Memory B cell (primary cell): ENCODE measurements around the gene NFATC1.
"Not testable (repeated sequence)": the region's sequence is repeated elsewhere in the genome, so short reads cannot be mapped to it uniquely, and the experiment has no call there.

Experiments
- ATAC-seq: fragments of 150-1000 bp; cut with Tn5 transposase; 2 replicates; pipeline ENCODE4 v1.10.0; 2021; ENCODE audit warnings: low read depth, mild to moderate bottlenecking, moderate library complexity
- DNase-seq, 2 donors: peaks; one replicate each; pipeline ENCODE4 v3.0.0; 2022; ENCODE audit warnings: low spot score in 2 of 2
- H3K27ac Mint-ChIP-seq: one replicate; pipeline ENCODE4 v1.8.0; 2022; ENCODE audit warnings: mild to moderate bottlenecking, moderate library complexity, mixed read lengths
- H3K27me3 Mint-ChIP-seq: one replicate; pipeline ENCODE4 v1.8.0; 2022; ENCODE audit warnings: mixed read lengths
- H3K36me3 Mint-ChIP-seq: one replicate; pipeline ENCODE4 v1.8.0; 2022; ENCODE audit warnings: mild to moderate bottlenecking, mixed read lengths
- H3K4me1 Mint-ChIP-seq: one replicate; pipeline ENCODE4 v1.8.0; 2022; ENCODE audit warnings: mixed read lengths
- H3K4me3 Mint-ChIP-seq: one replicate; pipeline ENCODE4 v1.8.0; 2022; ENCODE audit warnings: mild to moderate bottlenecking, moderate library complexity, mixed read lengths
- H3K9me3 Mint-ChIP-seq: one replicate; pipeline ENCODE4 v1.8.0; 2022; ENCODE audit warnings: mixed read lengths

NFATC1 gene

DNA sequence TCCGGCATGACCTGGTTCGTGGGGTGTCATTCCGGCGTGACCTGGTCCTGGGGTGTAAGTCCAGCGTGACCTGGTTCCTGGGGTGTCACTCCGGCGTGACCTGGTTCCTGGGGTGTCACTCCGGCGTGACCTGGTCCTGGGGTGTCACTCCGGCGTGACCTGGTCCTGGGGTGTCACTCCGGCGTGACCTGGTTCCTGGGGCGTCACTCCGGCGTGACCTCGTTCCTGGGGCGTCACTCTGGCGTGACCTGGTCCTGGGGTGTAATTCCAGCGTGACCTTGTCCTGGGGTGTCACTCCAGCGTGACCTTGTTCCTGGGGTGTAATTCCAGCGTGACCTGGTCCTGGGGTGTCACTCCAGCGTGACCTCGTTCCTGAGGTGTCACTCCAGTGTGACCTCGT, 87.7 kb downstream of the NFATC1 start:
- H3K36me3 Mint-ChIP-seq, H3K4me1 Mint-ChIP-seq, H3K9me3 Mint-ChIP-seq, H3K27me3 Mint-ChIP-seq, H3K4me3 Mint-ChIP-seq, ATAC-seq, H3K27ac Mint-ChIP-seq, DNase-seq: not testable (repeated sequence)

DNA sequence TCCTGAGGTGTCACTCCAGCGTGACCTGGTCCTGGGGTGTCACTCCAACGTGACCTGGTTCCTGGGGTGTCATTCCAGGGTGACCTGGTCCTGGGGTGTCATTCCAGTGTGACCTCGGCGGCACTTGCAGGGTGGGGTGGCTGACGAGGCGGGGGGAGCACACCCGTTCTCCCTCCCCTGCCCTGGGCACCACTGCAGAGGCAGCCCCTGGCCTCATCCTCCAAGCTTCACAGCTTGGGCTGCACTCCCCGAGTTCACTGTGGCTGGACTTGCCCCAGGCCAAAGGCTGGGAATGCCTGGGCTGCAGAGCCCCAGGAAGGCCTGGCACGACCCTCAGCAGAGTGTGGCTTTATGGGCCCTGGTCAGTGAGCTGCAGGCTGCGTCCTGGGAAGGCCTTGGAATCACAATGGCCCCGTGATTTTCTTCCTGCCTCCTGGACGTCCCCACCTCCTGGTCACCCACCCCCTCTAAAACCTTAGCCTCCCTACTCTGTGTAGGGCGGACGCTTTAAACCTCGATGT, 88.3 kb downstream of the NFATC1 start:
- ATAC-seq, result no peak
- Mint-ChIP-seq H3K27ac (peak overlapping the region; percentile 45), H3K4me3 (no peak overlapping the region)

DNA sequence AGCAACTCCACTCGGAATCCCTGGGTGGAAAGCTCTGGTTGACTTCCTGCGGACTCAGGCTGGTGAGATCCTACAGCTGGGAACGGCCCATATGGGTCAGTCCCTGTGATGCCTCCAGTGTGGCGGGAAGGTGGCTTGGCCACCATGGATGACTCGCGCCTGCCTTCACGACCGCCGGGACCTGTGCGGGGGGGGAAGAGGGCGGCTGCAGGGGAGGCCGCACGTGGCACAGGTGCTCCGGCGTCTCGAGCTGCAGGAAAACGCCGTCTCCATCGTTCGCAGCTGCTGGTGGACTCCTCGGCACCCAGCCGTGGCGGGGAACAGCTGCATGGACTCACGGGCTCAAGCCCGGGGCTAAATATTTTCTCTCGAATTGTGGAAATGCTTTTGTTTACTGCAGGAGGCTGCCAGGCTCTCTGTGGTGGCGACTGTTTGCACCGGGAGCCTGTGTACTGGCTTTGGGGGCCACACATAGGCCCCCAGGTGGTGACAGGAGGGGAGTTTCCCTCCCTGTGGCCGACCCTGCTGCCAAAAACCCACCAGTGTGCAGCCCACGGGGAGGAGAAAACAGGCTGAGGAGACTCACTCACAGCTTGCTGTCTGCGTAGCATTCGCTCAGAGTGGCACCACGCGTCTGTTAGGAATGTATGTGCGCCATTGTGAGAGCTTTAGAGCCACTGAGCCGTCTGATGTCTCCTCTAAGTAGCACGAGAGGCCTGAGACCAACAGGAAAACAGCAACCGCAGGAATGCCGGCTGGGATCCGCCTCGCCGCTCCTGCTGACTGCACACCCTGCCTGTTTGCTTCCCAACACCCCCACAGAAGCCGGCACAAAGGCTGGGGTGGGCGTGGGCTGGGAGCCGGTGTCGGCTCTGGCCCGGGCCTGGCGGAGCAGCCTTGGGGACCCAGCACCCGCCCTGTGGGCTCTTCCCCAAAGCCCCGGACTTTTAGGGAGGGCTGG, 89.2 kb downstream of the NFATC1 start:
- Mint-ChIP-seq H3K9me3 (no peaks in the 10 kb centered on the region), H3K27ac (peak overlapping the region; percentile 45), H3K4me1 (no peaks in the 10 kb centered on the region), H3K36me3 (peaks cover 2% of the 10 kb centered on the region), H3K27me3 (no peaks in the 10 kb centered on the region), H3K4me3 (no peak overlapping the region)
- DNase-seq (no peak), ATAC-seq (no peak)

More for the DNA sequence above, 88.3 kb downstream of the NFATC1 start:
- no peak for DNase-seq
- Mint-ChIP-seq H3K36me3 (peaks cover 2% of the 10 kb centered on the region), H3K9me3 (no peaks in the 10 kb centered on the region), H3K27me3 (no peaks in the 10 kb centered on the region), H3K4me1 (no peaks in the 10 kb centered on the region)

DNA sequence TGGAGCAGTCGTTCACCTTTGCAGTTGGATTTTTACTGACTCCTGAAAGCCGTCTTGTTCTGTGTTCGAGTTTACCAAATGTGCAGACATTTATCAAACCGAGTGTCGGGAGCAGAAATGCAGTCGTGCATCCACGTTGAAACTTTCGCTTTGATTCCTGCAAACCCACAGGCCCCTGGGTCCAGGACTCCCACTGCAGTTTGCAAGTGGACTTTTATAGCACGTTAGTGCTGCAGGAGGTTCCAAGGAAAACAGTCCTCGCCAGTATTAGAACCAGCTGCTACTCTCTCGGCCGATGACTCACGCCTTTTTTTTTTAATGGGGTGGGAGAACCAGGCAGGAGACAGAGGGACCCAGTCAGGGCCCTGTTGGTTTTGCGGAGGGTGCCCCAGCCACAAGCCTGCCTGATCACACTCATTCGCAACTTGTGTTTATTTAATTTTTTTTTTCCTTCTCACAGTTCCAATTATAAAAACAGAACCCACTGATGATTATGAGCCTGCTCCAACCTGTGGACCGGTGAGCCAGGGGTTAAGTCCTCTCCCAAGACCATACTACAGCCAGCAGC, 90.1 kb downstream of the NFATC1 start:
- DNase-seq (no peak), ATAC-seq (no peak)
- H3K36me3 Mint-ChIP-seq, result peaks cover 4% of the 10 kb centered on the region
- no peaks in the 10 kb centered on the region for H3K27me3 Mint-ChIP-seq
- no peaks in the 10 kb centered on the region for H3K9me3 Mint-ChIP-seq
- no peak overlapping the region for H3K27ac Mint-ChIP-seq
- H3K4me3 Mint-ChIP-seq, result no peak overlapping the region
- H3K4me1 Mint-ChIP-seq, result no peaks in the 10 kb centered on the region

DNA sequence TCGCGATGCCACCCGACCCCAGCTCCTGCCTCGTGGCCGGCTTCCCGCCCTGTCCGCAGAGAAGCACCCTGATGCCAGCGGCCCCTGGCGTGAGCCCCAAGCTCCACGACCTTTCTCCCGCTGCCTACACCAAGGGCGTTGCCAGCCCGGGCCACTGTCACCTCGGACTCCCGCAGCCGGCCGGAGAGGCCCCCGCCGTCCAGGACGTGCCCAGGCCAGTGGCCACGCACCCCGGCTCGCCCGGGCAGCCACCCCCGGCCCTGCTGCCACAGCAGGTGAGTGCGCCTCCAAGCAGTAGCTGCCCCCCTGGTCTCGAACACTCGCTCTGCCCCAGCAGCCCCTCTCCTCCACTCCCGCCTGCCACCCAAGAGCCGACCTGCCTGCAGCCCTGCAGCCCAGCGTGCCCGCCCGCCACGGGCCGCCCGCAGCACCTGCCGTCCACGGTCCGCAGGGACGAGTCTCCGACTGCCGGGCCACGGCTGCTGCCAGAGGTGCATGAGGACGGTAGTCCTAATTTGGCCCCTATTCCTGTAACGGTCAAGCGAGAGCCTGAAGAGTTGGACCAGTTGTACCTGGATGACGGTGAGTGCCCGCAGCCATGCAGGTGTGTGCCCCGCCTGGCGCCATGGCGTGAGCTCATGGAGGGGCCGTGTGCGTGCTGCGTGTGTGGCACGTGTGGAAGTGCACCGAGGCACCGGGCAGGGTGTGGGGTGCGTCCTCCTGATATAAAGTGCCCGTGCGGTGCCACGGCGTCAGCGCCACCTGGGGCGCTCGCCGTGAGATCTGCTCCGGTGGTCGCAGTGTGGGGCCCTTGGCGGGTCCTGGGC, 90.8 kb downstream of the NFATC1 start:
- no peaks in the 10 kb centered on the region for H3K27me3 Mint-ChIP-seq
- H3K4me3 Mint-ChIP-seq, result no peak overlapping the region
- H3K4me1 Mint-ChIP-seq, result no peaks in the 10 kb centered on the region
- H3K27ac Mint-ChIP-seq, result no peak overlapping the region
- ATAC-seq (no peak), DNase-seq (no peak)
- H3K9me3 Mint-ChIP-seq, result no peaks in the 10 kb centered on the region
- peaks cover 7% of the 10 kb centered on the region for H3K36me3 Mint-ChIP-seq

DNA sequence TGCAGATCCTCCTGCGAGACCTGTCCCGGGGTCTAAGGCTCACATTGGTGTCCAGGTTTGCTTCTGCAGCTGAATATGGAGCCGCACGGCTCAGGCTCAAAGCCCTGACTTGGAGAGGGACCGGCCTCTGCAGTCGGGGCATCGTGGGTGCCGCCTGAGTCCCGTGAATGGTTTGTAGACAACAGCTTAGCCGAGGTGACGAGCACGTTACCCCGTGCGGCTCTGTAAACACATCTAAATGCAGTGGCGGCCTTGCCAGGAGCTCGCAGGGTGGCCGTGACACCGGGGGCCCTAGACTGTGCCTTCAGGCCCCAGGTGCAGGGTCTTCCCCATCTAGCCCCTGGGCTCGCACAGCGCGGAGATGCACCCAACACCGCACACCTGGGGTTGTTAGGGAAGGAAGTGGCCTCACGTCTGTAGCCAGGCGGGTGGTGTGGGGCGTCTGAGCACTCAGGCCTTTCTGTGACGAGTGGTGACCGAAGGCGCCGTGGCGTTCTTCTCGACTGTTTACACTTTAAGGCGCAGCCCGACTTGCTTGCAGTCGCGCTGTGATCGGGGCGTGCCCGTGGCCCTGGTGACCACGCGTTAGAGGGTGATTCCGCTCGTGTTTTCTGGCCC, 91.6 kb downstream of the NFATC1 start:
- Mint-ChIP-seq H3K4me3 (no peak overlapping the region), H3K27ac (peak overlapping the region; percentile 73), H3K9me3 (no peaks in the 10 kb centered on the region), H3K36me3 (peaks cover 7% of the 10 kb centered on the region), H3K27me3 (no peaks in the 10 kb centered on the region), H3K4me1 (no peaks in the 10 kb centered on the region)
- DNase-seq (no peak), ATAC-seq (no peak)

DNA sequence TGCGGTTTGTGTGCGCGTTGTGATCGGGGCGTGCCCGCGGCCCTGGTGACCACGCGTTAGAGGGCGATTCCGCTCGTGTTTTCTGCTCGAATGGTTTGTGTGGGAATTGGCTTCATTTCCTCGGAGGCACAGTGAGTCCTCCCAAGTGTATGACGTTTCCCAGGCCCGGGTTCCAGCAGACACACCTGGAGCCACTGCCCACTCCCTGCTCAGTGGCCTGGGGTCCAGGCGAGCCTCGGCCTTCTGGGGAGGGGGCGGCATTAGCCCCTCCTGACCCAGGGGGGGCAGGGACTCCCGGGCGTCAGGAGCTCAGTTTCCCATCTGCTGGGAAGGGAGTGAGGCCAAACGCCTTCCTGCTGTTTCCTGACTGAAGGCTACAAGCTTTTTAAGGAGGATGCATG, 92.1 kb downstream of the NFATC1 start:
- no peak overlapping the region for H3K27ac Mint-ChIP-seq
- H3K9me3 Mint-ChIP-seq, result no peaks in the 10 kb centered on the region
- no peak for DNase-seq
- ATAC-seq, result no peak
- H3K27me3 Mint-ChIP-seq, result no peaks in the 10 kb centered on the region
- H3K4me3 Mint-ChIP-seq, result no peak overlapping the region
- H3K36me3 Mint-ChIP-seq, result peaks cover 7% of the 10 kb centered on the region
- no peaks in the 10 kb centered on the region for H3K4me1 Mint-ChIP-seq

DNA sequence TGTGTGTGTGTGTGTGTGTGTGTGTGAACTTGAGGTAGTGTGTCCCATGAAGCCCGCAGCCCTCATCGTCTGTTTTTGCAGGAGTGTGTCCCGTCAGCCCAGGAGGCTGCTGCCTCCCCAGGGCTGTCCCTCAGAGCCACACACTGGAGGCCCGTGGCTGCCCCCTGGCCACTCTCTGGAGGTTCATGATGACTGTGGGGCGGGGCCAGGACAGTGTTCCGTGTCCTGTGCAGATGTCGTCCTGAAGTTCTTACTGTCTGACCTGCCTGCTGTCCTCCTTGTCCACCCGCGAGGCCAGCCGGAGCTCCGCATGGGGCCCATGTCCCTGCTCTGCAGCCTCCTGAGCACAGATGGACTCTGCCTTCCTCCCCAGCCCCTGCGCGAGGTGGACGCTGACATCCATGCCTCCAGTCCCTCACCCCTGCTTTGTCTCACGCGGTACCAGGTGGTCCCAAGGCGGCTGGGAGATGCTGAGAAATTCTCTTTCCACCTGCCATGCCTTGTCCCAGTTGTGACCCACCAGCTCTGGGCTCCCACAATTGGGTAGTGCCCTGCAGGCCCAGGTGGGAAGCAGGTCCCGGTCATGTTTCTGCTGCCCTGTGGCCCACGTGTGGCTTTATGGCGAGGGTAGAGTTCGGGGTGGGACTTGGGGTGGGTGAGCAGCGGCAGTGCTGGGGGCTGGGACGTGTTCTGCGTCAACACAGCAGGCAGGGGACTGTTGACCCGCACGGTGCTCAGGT, 92.8 kb downstream of the NFATC1 start:
- no peaks in the 10 kb centered on the region for H3K9me3 Mint-ChIP-seq
- no peaks in the 10 kb centered on the region for H3K27me3 Mint-ChIP-seq
- DNase-seq (no peak), ATAC-seq (no peak)
- no peak overlapping the region for H3K4me3 Mint-ChIP-seq
- H3K36me3 Mint-ChIP-seq, result peaks cover 8% of the 10 kb centered on the region
- H3K27ac Mint-ChIP-seq, result no peak overlapping the region
- no peaks in the 10 kb centered on the region for H3K4me1 Mint-ChIP-seq

DNA sequence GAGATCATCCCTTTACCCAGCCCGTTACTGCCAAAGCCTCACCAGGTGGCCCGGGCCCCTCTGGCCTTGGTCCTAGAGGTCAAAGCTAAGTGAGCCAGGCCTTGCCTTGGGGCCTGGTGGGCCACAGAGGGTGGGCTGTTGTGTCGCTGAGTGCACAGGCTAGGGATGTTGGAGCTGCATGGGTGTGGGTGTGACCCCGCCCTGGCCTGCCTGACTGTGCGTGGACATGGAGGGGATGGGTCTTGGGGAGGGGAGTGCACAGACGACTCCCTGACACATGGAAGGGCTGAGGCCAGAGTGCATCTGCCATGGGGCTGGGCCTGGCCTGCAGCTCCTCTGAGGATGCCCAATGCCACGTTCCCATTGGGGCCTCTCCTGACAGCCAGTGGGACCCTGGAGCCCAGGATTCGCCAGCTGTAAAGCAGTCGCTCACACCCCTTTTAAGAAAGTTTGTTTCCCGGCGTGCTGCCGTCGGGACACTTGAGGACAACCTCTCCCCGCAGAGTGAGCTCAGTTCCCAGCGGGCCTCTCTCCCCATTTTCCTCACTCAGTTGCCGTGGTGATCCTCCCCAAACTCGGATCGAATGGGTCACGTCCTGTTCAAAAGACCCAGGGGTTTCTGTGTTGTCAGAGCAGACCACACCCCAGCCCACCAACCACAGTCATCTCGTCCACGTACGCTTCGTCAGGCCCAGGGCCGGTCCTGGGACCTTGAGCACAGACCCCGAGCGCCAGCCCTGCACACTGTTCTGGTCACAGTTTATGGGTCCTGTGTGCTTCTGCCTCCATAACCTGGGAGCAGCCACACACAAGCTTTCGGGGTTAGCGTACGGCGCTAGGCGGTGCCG, 93.5 kb downstream of the NFATC1 start:
- DNase-seq (no peak), ATAC-seq (no peak)
- Mint-ChIP-seq H3K4me3 (no peak overlapping the region), H3K27me3 (no peaks in the 10 kb centered on the region), H3K4me1 (no peaks in the 10 kb centered on the region), H3K9me3 (no peaks in the 10 kb centered on the region), H3K36me3 (peaks cover 10% of the 10 kb centered on the region), H3K27ac (no peak overlapping the region)

DNA sequence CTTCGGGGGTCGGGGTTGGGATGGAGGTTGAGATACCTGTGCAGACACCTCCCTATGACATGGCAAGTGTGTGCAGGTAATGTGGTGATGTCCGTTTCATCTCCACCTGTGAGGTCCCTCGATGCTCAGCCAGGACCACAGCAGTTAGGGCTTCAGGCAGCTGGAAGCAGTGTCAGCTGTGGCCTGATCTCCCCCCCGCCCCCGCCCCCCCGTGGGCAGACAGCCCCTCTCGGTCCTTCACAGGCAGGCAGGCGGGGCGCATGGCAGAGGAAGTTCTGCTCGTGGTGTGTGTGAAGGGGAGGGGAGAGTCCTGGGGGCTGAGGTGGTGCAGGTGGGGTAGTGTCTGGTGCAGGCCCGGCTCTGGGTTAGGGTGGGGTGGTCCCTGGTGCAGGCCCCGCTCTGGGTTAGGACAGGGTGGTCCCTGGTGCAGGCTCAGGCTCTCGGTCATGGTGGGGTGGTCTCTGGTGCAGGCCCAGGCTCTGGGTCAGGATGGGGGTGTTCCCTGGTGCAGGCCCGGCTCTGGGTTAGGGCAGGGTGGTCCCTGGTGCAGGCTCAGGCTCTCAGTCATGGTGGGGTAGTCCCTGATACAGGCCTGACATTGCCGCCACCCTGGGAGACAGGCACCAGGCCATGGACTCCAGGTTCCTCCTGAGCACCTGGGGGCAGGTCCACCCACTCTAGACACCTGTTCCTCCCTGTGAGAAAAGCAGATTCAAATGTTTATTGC, 94.3 kb downstream of the NFATC1 start:
- no peak overlapping the region for H3K4me3 Mint-ChIP-seq
- DNase-seq (no peak), ATAC-seq (no peak)
- peaks cover 10% of the 10 kb centered on the region for H3K36me3 Mint-ChIP-seq
- H3K4me1 Mint-ChIP-seq, result no peaks in the 10 kb centered on the region
- H3K9me3 Mint-ChIP-seq, result no peaks in the 10 kb centered on the region
- H3K27me3 Mint-ChIP-seq, result no peaks in the 10 kb centered on the region
- no peak overlapping the region for H3K27ac Mint-ChIP-seq

DNA sequence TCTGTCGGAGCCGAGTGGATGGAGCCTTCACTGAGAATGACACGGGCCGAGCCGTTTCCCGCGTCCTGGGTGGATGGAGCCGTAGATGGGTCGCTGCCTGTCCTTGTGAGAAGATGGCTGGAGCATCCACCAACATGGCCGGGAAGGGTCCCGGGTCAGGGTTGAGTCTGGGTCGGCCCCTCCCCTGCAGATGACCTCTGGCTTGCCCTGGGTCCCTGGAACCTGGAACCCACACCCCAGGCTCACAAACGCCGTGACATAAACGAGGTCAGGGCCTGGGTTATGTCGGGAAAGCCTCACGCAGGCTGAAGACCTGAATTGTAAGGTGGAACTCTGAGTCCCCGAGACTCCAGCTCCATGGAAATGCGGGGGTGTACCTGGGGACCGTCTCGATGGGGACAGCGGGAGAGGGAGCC, 94.9 kb downstream of the NFATC1 start:
- H3K36me3 Mint-ChIP-seq, result peaks cover 14% of the 10 kb centered on the region
- no peak overlapping the region for H3K4me3 Mint-ChIP-seq
- H3K27ac Mint-ChIP-seq, result peak overlapping the region; percentile 78
- peaks cover 4% of the 10 kb centered on the region for H3K4me1 Mint-ChIP-seq
- DNase-seq (no peak), ATAC-seq (no peak)
- H3K27me3 Mint-ChIP-seq, result no peaks in the 10 kb centered on the region
- no peaks in the 10 kb centered on the region for H3K9me3 Mint-ChIP-seq

DNA sequence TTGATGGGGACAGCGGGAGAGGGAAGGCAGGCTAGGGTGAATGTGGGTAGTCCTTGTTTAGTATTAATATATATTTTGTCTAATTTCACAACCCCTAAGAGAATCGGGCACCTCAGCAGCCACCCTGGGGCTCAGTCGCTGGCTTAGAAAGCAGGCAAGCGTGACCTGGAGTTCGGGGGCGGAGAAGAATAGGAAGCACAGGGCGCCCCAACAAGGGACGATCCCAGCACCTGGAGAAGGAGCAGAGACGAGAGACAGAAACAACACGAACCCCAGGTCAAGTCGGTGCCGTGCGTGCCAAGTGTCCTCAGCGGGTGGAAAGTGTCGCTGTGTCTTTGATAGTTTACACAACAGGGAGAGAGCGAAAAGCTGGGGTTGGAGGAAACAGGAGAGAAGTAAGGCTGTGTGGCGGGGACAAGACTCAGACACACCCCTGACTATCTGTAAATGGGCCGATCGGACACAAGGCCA, 95.4 kb downstream of the NFATC1 start:
- Mint-ChIP-seq H3K4me3 (no peak overlapping the region), H3K4me1 (peaks cover 8% of the 10 kb centered on the region), H3K27me3 (no peaks in the 10 kb centered on the region), H3K27ac (peak overlapping the region; percentile 78), H3K9me3 (no peaks in the 10 kb centered on the region), H3K36me3 (peaks cover 16% of the 10 kb centered on the region)
- DNase-seq (no peak), ATAC-seq (no peak)
